Esophagus squamous epithelium (tissue), 5 donors: Measurements from ENCODE around the gene RGS3. TPM values are rescaled to one million over a fixed set of nuclear protein-coding genes. Genes with fewer than 3 reads are reported as not detected.

Source experiments
- DNase-seq: peaks from one replicate; lab custom pipeline; 2025; lab: John Stamatoyannopoulos, UW
- H3K27ac ChIP-seq, 4 donors: fragments of 200-600 bp; sonication (generic); one replicate each; pipeline ENCODE4 v1.5.1; 2016 to 2019; ENCODE audit warnings: mild to moderate bottlenecking in 1 of 4
- H3K27me3 ChIP-seq, 4 donors: fragments of 200-600 bp; sonication (generic); 1 replicate in 3 of 4; 2 replicates in 1 of 4; pipeline versions ENCODE4 v1.5.1 to v1.6.0; 2017 to 2021; ENCODE audit warnings: antibody characterized with exemption in 1 of 4
- H3K36me3 ChIP-seq, 3 donors: fragments of 200-600 bp; sonication (generic); one replicate each; pipeline ENCODE4 v1.5.1; 2016 to 2019
- H3K4me1 ChIP-seq, 3 donors: fragments of 200-600 bp; sonication (generic); one replicate each; pipeline ENCODE4 v1.5.1; 2017 to 2019
- H3K4me3 ChIP-seq, 4 donors: fragments of 200-600 bp; sonication (generic); 1 replicate in 3 of 4; 2 replicates in 1 of 4; pipeline ENCODE4 v1.5.1; 2016 to 2019; ENCODE audit warnings: mild to moderate bottlenecking in 2 of 4, moderate library complexity in 1 of 4
- H3K9me3 ChIP-seq, 3 donors: fragments of 200-600 bp; sonication (generic); one replicate each; pipeline ENCODE4 v1.5.1; 2016 to 2019
- CTCF ChIP-seq, 6 experiments: fragments of 450-650 bp in 4 of 6; fragments of 200-600 bp in 2 of 6; sonication (generic) in 2 of 6; IDR thresholded peaks; one replicate each; pipeline ENCODE4 v1.5.1; 2016 to 2019; ENCODE audit warnings: antibody characterized with exemption in 6 of 6, mild to moderate bottlenecking in 4 of 6, moderate library complexity in 4 of 6
- POLR2A ChIP-seq, 4 donors: fragments of 450-650 bp; IDR thresholded peaks; one replicate each; pipeline ENCODE4 v1.6.1; 2017; ENCODE audit warnings: antibody characterized with exemption in 4 of 4, mild to moderate bottlenecking in 4 of 4, moderate library complexity in 3 of 4
- WGBS, 2 donors: methylation state at CpG; one replicate each; pipeline ENCODE4 v1.1.5; 2018; 5-methylcytosine and 5-hydroxymethylcytosine counted together
- intact Hi-C: fragments of 100-400 bp; cut with DNase I; formaldehyde crosslinking; loops from one replicate; pipeline ENCODE4 v1.15.0; 2022
- total RNA-seq, 4 donors: library from RNA; depleted of rRNA; stranded (reverse); fragments of >200 nt; gene quantifications; one replicate each; pipeline ENCODE4 v1.1.0, GENCODE V29; 2016
- donor health status: DM: yes; HTN: yes; CAD: no.

RGS3 gene
- 10 to 100 TPM in 3 of 4 donors, 1 to 10 TPM in 1; 9.7 to 16.3 (median 12.7) TPM for total RNA-seq

GRCh38 chr9:113463418-113464285, at the start of gene RGS3:
RGS3 (plus strand) TSS chr9:113463727; CDS start chr9:113463803, 76 bp downstream.
- H3K36me3 ChIP-seq = no peaks in the 10 kb centered on the region
- peaks cover 6 to 28% (median 10%) of the 10 kb centered on the region in 3 donors for H3K4me1 ChIP-seq
- H3K27me3 ChIP-seq = peaks cover 0 to 12% (median 0%) of the 10 kb centered on the region in 4 donors
- no peak for TF ChIP-seq CTCF (IDR thresholded peaks at IDR 0.05)
- peak in 1 of 4 donors; percentile 27 for TF ChIP-seq POLR2A (IDR thresholded peaks at IDR 0.05)
- peak within 1 kb of the TSS; percentile 24 to 67 (median 50) for H3K4me3 ChIP-seq
- 13 to 54% methylated on average over 10 to 18 of the region's 55 CpGs for WGBS, 2 donors
- DNase-seq = no peak
- H3K27ac ChIP-seq = peak within 1 kb of the TSS in 3 of 4 donors; percentile 49 to 55 (median 50)
- no peaks in the 10 kb centered on the region for H3K9me3 ChIP-seq
- intact Hi-C loops = no loop called here

- no peak for DNase-seq
- intact Hi-C loops = no loop called here
These were observed 47.3 kb upstream of the RGS3 start for GRCh38 chr9:113416149-113416721.

DNA sequence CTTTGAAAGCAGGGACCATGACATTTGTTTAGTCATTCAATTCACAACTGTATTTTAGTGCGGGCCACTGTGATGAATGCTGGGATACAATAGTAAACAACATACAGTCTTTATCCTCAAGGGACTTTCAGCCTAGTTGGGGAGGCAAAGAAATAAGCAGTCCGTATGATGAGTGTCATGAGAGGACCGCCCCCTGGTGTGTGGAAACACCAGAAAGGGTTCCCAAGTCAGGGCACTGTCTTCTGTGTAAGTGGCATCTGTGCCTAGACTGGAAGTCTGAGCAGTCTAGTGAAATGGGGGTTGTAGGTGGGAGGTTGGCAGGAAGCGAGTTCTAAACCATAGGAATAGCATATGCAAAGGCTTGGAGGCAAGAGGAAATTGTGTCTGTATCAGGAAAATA, 46.2 kb upstream of the RGS3 start:
- Histone ChIP-seq H3K27me3 (no peaks in the 10 kb centered on the region), H3K36me3 (no peaks in the 10 kb centered on the region), H3K27ac (no peak overlapping the region), H3K9me3 (no peaks in the 10 kb centered on the region), H3K4me1 (no peaks in the 10 kb centered on the region), H3K4me3 (no peak overlapping the region)
- TF ChIP-seq CTCF (IDR thresholded peaks at IDR 0.05) (no peak), POLR2A (IDR thresholded peaks at IDR 0.05) (no peak)
- no peak for DNase-seq
- WGBS, 2 donors = 75 to 85% methylated on average over 4 of the region's 4 CpGs
- intact Hi-C loops = no loop called here

More at GRCh38 chr9:113416149-113416721, 47.3 kb upstream of the RGS3 start:
- TF ChIP-seq CTCF (IDR thresholded peaks at IDR 0.05) (no peak), POLR2A (IDR thresholded peaks at IDR 0.05) (no peak)
- WGBS, 2 donors = 50 to 59% methylated on average over 3 of the region's 3 CpGs
- no peaks in the 10 kb centered on the region for H3K36me3 ChIP-seq
- no peaks in the 10 kb centered on the region for H3K9me3 ChIP-seq
- no peak overlapping the region for H3K4me3 ChIP-seq
- H3K4me1 ChIP-seq = peaks cover 0 to 7% (median 0%) of the 10 kb centered on the region in 3 donors
- no peaks in the 10 kb centered on the region for H3K27me3 ChIP-seq
- H3K27ac ChIP-seq = no peak overlapping the region

DNA sequence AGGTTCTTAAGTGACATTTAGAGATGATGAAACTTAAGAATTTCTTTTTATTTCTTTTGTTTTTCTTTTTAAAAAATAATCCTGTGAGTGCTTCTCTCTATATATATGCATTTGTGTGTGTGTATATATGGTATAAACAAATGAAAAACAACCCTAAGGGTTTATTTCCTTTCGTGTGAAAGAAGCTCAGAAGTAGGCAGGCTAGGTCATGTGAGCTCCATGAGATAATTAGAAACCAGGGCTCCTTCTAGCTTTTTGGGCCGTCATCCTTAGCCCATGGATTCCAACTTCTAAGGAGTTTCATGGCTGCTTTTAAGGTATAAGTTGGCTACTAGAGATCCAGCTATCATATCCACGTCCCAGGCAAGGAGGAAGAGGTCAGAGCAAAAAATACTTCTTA, 41.8 kb upstream of the RGS3 start:
- Histone ChIP-seq H3K4me3 (no peak overlapping the region), H3K9me3 (no peaks in the 10 kb centered on the region), H3K36me3 (no peaks in the 10 kb centered on the region), H3K27me3 (no peaks in the 10 kb centered on the region), H3K4me1 (no peaks in the 10 kb centered on the region), H3K27ac (no peak overlapping the region)
- intact Hi-C loops = no loop called here
- TF ChIP-seq CTCF (IDR thresholded peaks at IDR 0.05) = no peak
- no peak for TF ChIP-seq POLR2A (IDR thresholded peaks at IDR 0.05)
- WGBS, 2 donors = 63 to 77% methylated on average over 3 of the region's 3 CpGs
- no peak for DNase-seq

DNA sequence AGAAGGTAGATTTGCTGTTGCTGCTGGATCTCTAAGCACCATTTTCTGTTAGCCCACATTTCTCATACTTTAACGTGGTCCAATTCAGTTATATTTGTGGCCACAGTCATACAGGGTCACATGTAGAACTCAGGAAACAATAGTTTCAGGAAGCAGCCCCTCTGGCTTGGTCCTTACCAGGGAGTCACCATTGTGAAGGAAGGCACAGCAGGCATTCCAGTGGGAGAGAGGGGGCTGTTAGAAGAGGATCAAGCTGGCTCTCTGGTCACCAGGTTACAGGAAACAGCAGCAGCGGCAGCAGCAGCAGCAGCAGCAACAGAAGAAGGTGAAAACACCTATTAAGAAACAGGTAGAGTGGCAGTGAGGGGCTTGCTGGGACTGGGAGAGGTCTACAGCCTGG, 38.5 kb upstream of the RGS3 start:
- Histone ChIP-seq H3K27ac (no peak overlapping the region), H3K36me3 (no peaks in the 10 kb centered on the region), H3K9me3 (no peaks in the 10 kb centered on the region), H3K27me3 (no peaks in the 10 kb centered on the region), H3K4me1 (no peaks in the 10 kb centered on the region), H3K4me3 (no peak overlapping the region)
- no peak for TF ChIP-seq CTCF (IDR thresholded peaks at IDR 0.05)
- no peak for TF ChIP-seq POLR2A (IDR thresholded peaks at IDR 0.05)
- 47 to 53% methylated on average over 2 of the region's 2 CpGs for WGBS, 2 donors
- DNase-seq = no peak
- intact Hi-C loops = no loop called here
